ENCODE data around the gene GLG1.

DNA sequence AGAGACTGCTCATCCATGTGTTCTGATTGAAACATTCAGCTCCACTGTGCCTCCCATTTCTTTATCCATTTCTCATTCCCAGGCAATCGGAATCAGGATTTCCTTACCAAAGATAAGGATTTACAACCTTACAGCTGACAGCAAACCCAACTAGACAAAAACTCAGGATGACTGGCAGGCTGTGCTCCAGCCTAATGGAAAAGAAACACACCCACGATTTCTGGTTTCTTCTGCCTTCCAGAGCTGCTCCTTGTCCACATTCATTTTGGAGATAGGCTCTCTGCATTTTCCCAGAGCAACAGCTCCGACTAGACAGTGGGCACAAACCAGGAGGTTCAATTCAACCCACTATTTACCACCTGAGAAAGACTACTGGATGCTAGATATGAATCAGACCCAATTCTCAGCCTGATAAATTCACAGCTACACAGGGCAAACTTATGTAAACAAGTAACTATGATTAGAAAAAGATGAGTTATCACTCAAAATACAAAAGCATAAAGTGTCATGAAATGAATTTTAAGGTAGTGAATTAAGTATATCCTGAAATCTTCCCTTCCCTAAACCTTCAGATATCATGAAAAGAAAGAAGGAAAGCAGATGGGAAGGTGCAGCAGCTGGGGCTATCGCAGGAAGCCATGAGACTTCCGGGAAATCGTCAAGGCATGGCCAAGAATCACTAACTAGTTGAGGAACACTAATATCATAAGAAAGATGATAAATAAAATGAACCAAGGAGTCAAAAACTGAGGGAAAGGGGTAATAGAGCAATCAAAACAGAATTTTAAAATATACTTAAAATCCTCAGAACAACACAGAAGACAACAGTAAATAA lies 140.8 kb downstream of the GLG1 start:
- TF ChIP-seq ARNTL (CRISPR knock-in tag; IDR thresholded peaks at IDR 0.05; ENCODE audit: borderline replicate concordance, low read depth): no peak
- TF ChIP-seq, protein P1, sequence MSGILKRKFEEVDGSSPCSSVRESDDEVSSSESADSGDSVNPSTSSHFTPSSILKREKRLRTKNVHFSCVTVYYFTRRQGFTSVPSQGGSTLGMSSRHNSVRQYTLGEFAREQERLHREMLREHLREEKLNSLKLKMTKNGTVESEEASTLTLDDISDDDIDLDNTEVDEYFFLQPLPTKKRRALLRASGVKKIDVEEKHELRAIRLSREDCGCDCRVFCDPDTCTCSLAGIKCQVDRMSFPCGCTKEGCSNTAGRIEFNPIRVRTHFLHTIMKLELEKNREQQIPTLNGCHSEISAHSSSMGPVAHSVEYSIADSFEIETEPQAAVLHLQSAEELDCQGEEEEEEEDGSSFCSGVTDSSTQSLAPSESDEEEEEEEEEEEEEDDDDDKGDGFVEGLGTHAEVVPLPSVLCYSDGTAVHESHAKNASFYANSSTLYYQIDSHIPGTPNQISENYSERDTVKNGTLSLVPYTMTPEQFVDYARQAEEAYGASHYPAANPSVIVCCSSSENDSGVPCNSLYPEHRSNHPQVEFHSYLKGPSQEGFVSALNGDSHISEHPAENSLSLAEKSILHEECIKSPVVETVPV (CRISPR knock-in tag; IDR thresholded peaks at IDR 0.05): no peak
- TF ChIP-seq, protein P2, sequence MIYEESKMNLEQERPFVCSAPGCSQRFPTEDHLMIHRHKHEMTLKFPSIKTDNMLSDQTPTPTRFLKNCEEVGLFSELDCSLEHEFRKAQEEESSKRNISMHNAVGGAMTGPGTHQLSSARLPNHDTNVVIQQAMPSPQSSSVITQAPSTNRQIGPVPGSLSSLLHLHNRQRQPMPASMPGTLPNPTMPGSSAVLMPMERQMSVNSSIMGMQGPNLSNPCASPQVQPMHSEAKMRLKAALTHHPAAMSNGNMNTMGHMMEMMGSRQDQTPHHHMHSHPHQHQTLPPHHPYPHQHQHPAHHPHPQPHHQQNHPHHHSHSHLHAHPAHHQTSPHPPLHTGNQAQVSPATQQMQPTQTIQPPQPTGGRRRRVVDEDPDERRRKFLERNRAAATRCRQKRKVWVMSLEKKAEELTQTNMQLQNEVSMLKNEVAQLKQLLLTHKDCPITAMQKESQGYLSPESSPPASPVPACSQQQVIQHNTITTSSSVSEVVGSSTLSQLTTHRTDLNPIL (CRISPR knock-in tag; IDR thresholded peaks at IDR 0.05; ENCODE audit: low read depth): no peak

Data from SK-N-SH treated with all-trans-retinoic acid at 6 μM for 48 hours (cell line).